T-cell (primary cell): ENCODE results near the gene ARHGEF17. TPM values are rescaled to one million over a fixed set of nuclear protein-coding genes. Genes with fewer than 3 reads are reported as not detected.
"Not testable (repeated sequence)": the region's sequence is repeated elsewhere in the genome, so short reads cannot be mapped to it uniquely, and the experiment has no call there.

ENCODE experiments used
- ATAC-seq, 4 experiments: fragments of 200-7000 bp in 3 of 4; fragments of 150-1000 bp in 1 of 4; cut with Tn5 transposase; replicated peaks in 1 of 4; 1 replicate in 3 of 4; 2 replicates in 1 of 4; pipeline ENCODE4 v1.10.0; 2021; ENCODE audit warnings: moderate library complexity in 3 of 4, mild to moderate bottlenecking in 2 of 4, moderate number of reproducible peaks in 1 of 4
- CTCF ChIA-PET, 2 donors: fragments of 300-600 bp; sonication (Branson Sonifier 250); formaldehyde crosslinking; loops; one replicate each; lab custom pipeline; 2022; ENCODE audit warnings: antibody characterized with exemption in 2 of 2; lab: Charles Lee
- POLR2A ChIA-PET, 2 donors: fragments of 300-600 bp; sonication (Branson Sonifier 250); formaldehyde crosslinking; loops; one replicate each; lab custom pipeline; 2022; ENCODE audit warnings: antibody characterized with exemption in 2 of 2; lab: Charles Lee
- DNase-seq, 35 experiments: peaks; one replicate each; pipeline versions ENCODE4 v3.0.0 to v3.0.0-alpha.2; 2013 to 2023
- H3K27ac ChIP-seq: one replicate; pipeline ENCODE4 v1.5.1; 2013; ENCODE audit warnings: low read length
- H3K27me3 ChIP-seq, 2 experiments: replicated peaks in 1 of 2; 1 replicate in 1 of 2; 2 replicates in 1 of 2; pipeline versions ENCODE4 v1.6.1 to v1.7.0; 2013; ENCODE audit warnings: low read length in 1 of 2, mixed read lengths in 1 of 2; ENCODE audit not compliant: control insufficient read depth in 2 of 2, insufficient read depth in 2 of 2; ENCODE audit errors: extremely low read depth in 1 of 2
- H3K36me3 ChIP-seq, 2 donors: 1 replicate in 1 of 2; 2 replicates in 1 of 2; pipeline versions ENCODE4 v1.6.1 to v1.7.0; 2013; ENCODE audit warnings: low read length in 1 of 2; ENCODE audit not compliant: control insufficient read depth in 2 of 2, insufficient read depth in 1 of 2; ENCODE audit errors: extremely low read depth in 1 of 2
- H3K4me1 ChIP-seq, 2 experiments: 1 replicate in 1 of 2; 2 replicates in 1 of 2; pipeline versions ENCODE4 v1.6.1 to v1.7.0; 2013; ENCODE audit warnings: low read length in 2 of 2, mixed read lengths in 1 of 2; ENCODE audit not compliant: insufficient read depth in 2 of 2, control insufficient read depth in 1 of 2; ENCODE audit errors: extremely low read depth in 1 of 2
- H3K4me3 ChIP-seq, 2 donors: 1 replicate in 1 of 2; 2 replicates in 1 of 2; pipeline versions ENCODE4 v1.5.1 to v1.7.0; 2013; ENCODE audit warnings: mild to moderate bottlenecking in 2 of 2, low read length in 1 of 2, moderate library complexity in 1 of 2; ENCODE audit not compliant: control insufficient read depth in 1 of 2; ENCODE audit errors: extremely low read depth in 1 of 2
- H3K9me3 ChIP-seq: 2 replicates; pipeline ENCODE4 v1.7.0; 2013
- H3K27ac Mint-ChIP-seq, 2 donors: one replicate each; pipeline ENCODE4 v1.8.0; 2020 to 2021; ENCODE audit warnings: mild to moderate bottlenecking in 2 of 2, mixed read lengths in 2 of 2
- H3K27me3 Mint-ChIP-seq, 2 donors: one replicate each; pipeline ENCODE4 v1.8.0; 2021 to 2022; ENCODE audit warnings: mixed read lengths in 2 of 2
- H3K36me3 Mint-ChIP-seq: one replicate; pipeline ENCODE4 v1.8.0; 2021; ENCODE audit warnings: mixed read lengths
- H3K4me1 Mint-ChIP-seq, 3 donors: one replicate each; pipeline ENCODE4 v1.8.0; 2020 to 2022; ENCODE audit warnings: mixed read lengths in 3 of 3, mild to moderate bottlenecking in 1 of 3
- H3K4me3 Mint-ChIP-seq, 3 donors: one replicate each; pipeline ENCODE4 v1.8.0; 2020 to 2022; ENCODE audit warnings: mild to moderate bottlenecking in 3 of 3, mixed read lengths in 3 of 3, moderate library complexity in 3 of 3
- H3K9me3 Mint-ChIP-seq, 3 donors: one replicate each; pipeline ENCODE4 v1.8.0; 2020 to 2022; ENCODE audit warnings: mixed read lengths in 3 of 3
- WGBS: methylation state at CpG from one replicate; pipeline ENCODE4 v1.1.5; 2013; ENCODE audit warnings: missing lambda C conversion rate; ENCODE audit not compliant: insufficient coverage; 5-methylcytosine and 5-hydroxymethylcytosine counted together
- total RNA-seq, 35 experiments: library from RNA in 6 of 35; stranded (reverse) in 6 of 35; fragments of 120-200 nt in 1 of 35; gene quantifications; one replicate each; pipeline versions ENCODE4 v1.2.1 to v1.2.4 and lab custom pipeline; 2013 to 2026

ARHGEF17 gene
- total RNA-seq, 5 donors from 2014 or later (not counting 1 experiment from before 2014, with no cell fraction given): 0.23 to 1.0 (median 0.49) TPM

DNA sequence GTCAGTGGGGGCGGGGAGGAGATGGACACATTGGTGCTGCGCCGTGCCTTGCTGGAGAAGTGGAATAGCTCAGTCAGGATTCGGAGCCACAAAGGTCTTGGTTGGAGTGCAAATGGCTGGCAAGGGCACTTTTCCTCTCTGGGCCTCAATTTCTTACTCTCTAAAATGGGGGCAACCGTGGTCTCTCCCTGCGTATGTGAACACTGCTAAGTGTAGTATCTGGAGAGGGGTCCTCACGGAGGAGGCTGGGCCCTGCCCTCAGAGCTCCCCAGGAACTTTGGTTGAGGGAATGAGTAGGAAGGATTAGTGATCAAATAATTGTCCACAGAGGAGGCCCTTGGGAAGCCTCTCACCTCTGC lies 35.4 kb upstream of the ARHGEF17 start:
- WGBS: 80% methylated on average over 1 of the region's 7 CpGs
- Mint-ChIP-seq H3K4me3 (no peak overlapping the region), H3K27ac (no peak overlapping the region), H3K9me3 (no peaks in the 10 kb centered on the region), H3K27me3 (peaks cover 0 to 18% of the 10 kb centered on the region in 2 donors), H3K36me3 (no peaks in the 10 kb centered on the region), H3K4me1 (no peaks in the 10 kb centered on the region)
- no peak for DNase-seq
- Histone ChIP-seq H3K27me3 (peaks cover 0 to 27% of the 10 kb centered on the region in 2 experiments), H3K4me1 (no peaks in the 10 kb centered on the region), H3K36me3 (no peaks in the 10 kb centered on the region), H3K27ac (no peak overlapping the region), H3K9me3 (no peaks in the 10 kb centered on the region), H3K4me3 (no peak overlapping the region)
- CTCF ChIA-PET: interaction anchor here in 1 of 2 donors (0.6 kb wide), 2 partner anchors 56 to 1871 kb away, joined by 4 to 13 read pairs; no protein-coding TSS in a partner anchor
- ATAC-seq: no peak
- POLR2A ChIA-PET: interaction anchor here in 1 of 2 donors (0.7 kb wide), 1 partner anchor 353 kb away, joined by 3 read pairs; no protein-coding TSS in a partner anchor

- no peak for DNase-seq
- no peak for ATAC-seq
- WGBS: 89% methylated on average over 3 of the region's 8 CpGs
Observed at GRCh38 chr11:73273222-73273895, 34.7 kb upstream of the ARHGEF17 start.

DNA sequence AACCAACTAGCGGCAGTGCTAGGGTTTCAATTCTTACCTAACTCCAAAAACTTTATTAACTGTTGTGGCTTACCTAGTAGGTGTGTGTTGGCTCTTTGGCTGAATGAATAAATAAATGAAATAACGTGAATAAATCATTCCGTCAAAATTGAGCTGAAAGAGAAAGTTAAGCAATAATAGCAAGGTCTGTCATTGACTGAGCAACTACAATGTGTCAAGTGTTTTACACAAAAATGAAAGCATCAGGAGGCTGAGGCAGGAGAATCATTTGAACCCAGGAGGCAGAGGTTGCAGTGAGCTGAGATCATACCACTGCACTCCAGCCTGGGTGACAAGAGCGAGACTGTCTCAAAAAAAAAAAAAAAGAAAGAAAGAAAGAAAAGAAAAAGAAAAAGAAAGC lies 33.9 kb upstream of the ARHGEF17 start:
- H3K27ac ChIP-seq, H3K9me3 ChIP-seq, H3K4me1 ChIP-seq, H3K4me1 Mint-ChIP-seq, H3K27ac Mint-ChIP-seq, H3K4me3 Mint-ChIP-seq, H3K36me3 ChIP-seq, POLR2A ChIA-PET, H3K36me3 Mint-ChIP-seq, H3K9me3 Mint-ChIP-seq, H3K4me3 ChIP-seq, DNase-seq, ATAC-seq: not testable (repeated sequence)
- H3K27me3 Mint-ChIP-seq: peaks cover 3 to 18% of the 10 kb centered on the region in 2 donors
- CTCF ChIA-PET: interaction anchor here (0.5 to 0.7 kb wide), 2 partner anchors 29 to 592 kb away, joined by 3 read pairs; no protein-coding TSS in a partner anchor
- H3K27me3 ChIP-seq: peaks cover 0 to 17% of the 10 kb centered on the region in 2 experiments
- 100% methylated on average over 1 of the region's 4 CpGs for WGBS

More at GRCh38 chr11:73273222-73273895, 34.7 kb upstream of the ARHGEF17 start:
- no peak overlapping the region for H3K27ac Mint-ChIP-seq
- CTCF ChIA-PET: no interaction called here
- H3K4me1 Mint-ChIP-seq: no peaks in the 10 kb centered on the region
- no peaks in the 10 kb centered on the region for H3K9me3 ChIP-seq
- H3K27ac ChIP-seq: no peak overlapping the region
- H3K4me3 ChIP-seq: no peak overlapping the region
- H3K36me3 ChIP-seq: no peaks in the 10 kb centered on the region
- H3K27me3 ChIP-seq: peaks cover 0 to 23% of the 10 kb centered on the region in 2 experiments
- H3K36me3 Mint-ChIP-seq: no peaks in the 10 kb centered on the region
- no peaks in the 10 kb centered on the region for H3K9me3 Mint-ChIP-seq
- no peaks in the 10 kb centered on the region for H3K4me1 ChIP-seq
- POLR2A ChIA-PET: no interaction called here
- no peak overlapping the region for H3K4me3 Mint-ChIP-seq
- H3K27me3 Mint-ChIP-seq: peaks cover under 1 to 18% of the 10 kb centered on the region in 2 donors

DNA sequence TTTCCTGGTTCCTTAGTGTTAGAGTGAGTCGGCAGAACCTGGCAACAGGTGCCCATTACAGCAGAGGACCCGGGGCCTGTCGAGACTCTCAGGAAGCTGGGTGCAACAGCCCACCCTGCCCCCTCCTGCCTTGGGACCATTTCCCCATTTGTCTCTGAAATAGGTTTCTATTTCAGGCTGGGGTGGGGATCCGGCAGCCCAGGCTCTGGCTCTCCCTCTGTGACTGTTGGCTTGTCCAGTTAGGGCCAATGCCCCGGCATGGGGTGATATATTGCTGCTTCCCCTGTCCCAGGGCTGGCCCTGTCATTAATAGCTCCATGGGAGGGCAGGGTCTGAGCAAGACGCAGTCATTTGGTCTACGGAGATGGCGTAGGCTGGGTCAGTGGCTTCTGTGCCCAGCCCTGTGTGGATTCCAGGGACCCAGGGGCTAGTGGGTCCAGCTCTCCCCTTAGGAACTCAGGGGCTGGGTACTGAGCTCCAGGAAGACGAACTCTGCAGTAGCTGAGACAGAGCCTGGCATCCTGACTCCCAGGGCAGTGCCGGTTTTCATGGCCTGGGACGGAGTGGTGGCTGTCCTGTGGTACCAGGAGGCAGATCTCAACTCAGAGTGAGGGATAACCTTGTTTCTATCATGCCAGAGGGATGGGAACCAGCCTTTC lies 33.2 kb upstream of the ARHGEF17 start:
- Mint-ChIP-seq H3K9me3 (no peaks in the 10 kb centered on the region), H3K36me3 (no peaks in the 10 kb centered on the region), H3K27ac (no peak overlapping the region), H3K4me1 (no peaks in the 10 kb centered on the region), H3K27me3 (peaks cover 3 to 18% of the 10 kb centered on the region in 2 donors), H3K4me3 (no peak overlapping the region)
- no peaks in the 10 kb centered on the region for H3K36me3 ChIP-seq
- WGBS: 54% methylated on average over 8 of the region's 11 CpGs
- H3K27ac ChIP-seq: no peak overlapping the region
- H3K27me3 ChIP-seq: peaks cover 0 to 14% of the 10 kb centered on the region in 2 experiments
- ChIA-PET POLR2A (no interaction called here), CTCF (interaction anchor here (0.5 to 0.7 kb wide), 2 partner anchors 30 to 592 kb away, joined by 3 read pairs; no protein-coding TSS in a partner anchor)
- H3K4me1 ChIP-seq: no peaks in the 10 kb centered on the region
- ATAC-seq: no peak
- no peak overlapping the region for H3K4me3 ChIP-seq
- DNase-seq: no peak
- H3K9me3 ChIP-seq: no peaks in the 10 kb centered on the region

- no CpG with 5 or more reads among the region's 4 CpGs for WGBS
- ChIA-PET CTCF (no interaction called here), POLR2A (no interaction called here)
- no peak for ATAC-seq
- H3K27me3 ChIP-seq: peaks cover 0 to 13% of the 10 kb centered on the region in 2 experiments
- H3K36me3 Mint-ChIP-seq: no peaks in the 10 kb centered on the region
- no peaks in the 10 kb centered on the region for H3K4me1 ChIP-seq
- H3K4me3 Mint-ChIP-seq: no peak overlapping the region
- H3K27ac Mint-ChIP-seq: no peak overlapping the region
- H3K9me3 Mint-ChIP-seq: no peaks in the 10 kb centered on the region
- H3K27me3 Mint-ChIP-seq: peaks cover 3 to 18% of the 10 kb centered on the region in 2 donors
- no peak overlapping the region for H3K4me3 ChIP-seq
- H3K36me3 ChIP-seq: no peaks in the 10 kb centered on the region
- no peak for DNase-seq
- H3K9me3 ChIP-seq: no peaks in the 10 kb centered on the region
- no peak overlapping the region for H3K27ac ChIP-seq
- no peaks in the 10 kb centered on the region for H3K4me1 Mint-ChIP-seq
Observed at GRCh38 chr11:73275381-73275750, 32.7 kb upstream of the ARHGEF17 start.

- DNase-seq (no peak), ATAC-seq (no peak)
- H3K4me3 ChIP-seq: no peak overlapping the region
- POLR2A ChIA-PET: no interaction called here
- no peak overlapping the region for H3K27ac ChIP-seq
- H3K36me3 Mint-ChIP-seq: no peaks in the 10 kb centered on the region
- H3K9me3 ChIP-seq: no peaks in the 10 kb centered on the region
- H3K27ac Mint-ChIP-seq: no peak overlapping the region
- no peaks in the 10 kb centered on the region for H3K4me1 ChIP-seq
- H3K9me3 Mint-ChIP-seq: no peaks in the 10 kb centered on the region
- H3K4me3 Mint-ChIP-seq: no peak overlapping the region
- no peaks in the 10 kb centered on the region for H3K4me1 Mint-ChIP-seq
- CTCF ChIA-PET: no interaction called here
- peaks cover 0 to 20% of the 10 kb centered on the region in 2 experiments for H3K27me3 ChIP-seq
- no peaks in the 10 kb centered on the region for H3K36me3 ChIP-seq
- H3K27me3 Mint-ChIP-seq: peaks cover 3 to 12% of the 10 kb centered on the region in 2 donors
- WGBS: 75% methylated on average over 2 of the region's 3 CpGs
Observed at GRCh38 chr11:73277467-73277866, 30.6 kb upstream of the ARHGEF17 start.
